Neural crest cell (in vitro differentiated cells): Measurements from ENCODE around the gene FGF1. TPM values are rescaled to one million over a fixed set of nuclear protein-coding genes. Genes with fewer than 3 reads are reported as not detected.
A peak's percentile ranks its signal among the peaks of the same experiment; 100 is the strongest.

Source experiments
- DNase-seq: peaks from one replicate; pipeline ENCODE4 v3.0.0; 2021; ENCODE audit warnings: low read depth, mixed read lengths, low spot score
- H3K27ac Mint-ChIP-seq: one replicate; pipeline ENCODE4 v1.8.0; 2021; ENCODE audit warnings: mild to moderate bottlenecking, mixed read lengths; ENCODE audit not compliant: unreplicated experiment
- H3K27me3 Mint-ChIP-seq: 2 replicates; pipeline ENCODE4 v1.8.0; 2021; ENCODE audit warnings: low read depth, mild to moderate bottlenecking, mixed read lengths
- H3K36me3 Mint-ChIP-seq: 2 replicates; pipeline ENCODE4 v1.8.0; 2021; ENCODE audit warnings: low read depth, mild to moderate bottlenecking, mixed read lengths
- H3K4me1 Mint-ChIP-seq: 2 replicates; pipeline ENCODE4 v1.8.0; 2021; ENCODE audit warnings: mixed read lengths
- H3K4me3 Mint-ChIP-seq: one replicate; pipeline ENCODE4 v1.8.0; 2021; ENCODE audit warnings: mild to moderate bottlenecking, mixed read lengths
- H3K9me3 Mint-ChIP-seq: 2 replicates; pipeline ENCODE4 v1.8.0; 2021; ENCODE audit warnings: mixed read lengths
- total RNA-seq: library from RNA; stranded (reverse); gene quantifications from 2 replicates; pipeline ENCODE4 v1.2.1, GENCODE V29; 2021
- TF ChIP-seq, protein P1 (sequence below): fragments of 200-600 bp; sonication (generic); conservative IDR thresholded peaks from 2 replicates; pipeline ENCODE4 v1.5.0; 2021; ENCODE audit warnings: antibody characterized with exemption, mild to moderate bottlenecking

The FGF1 gene
- total RNA-seq, 1 donor from 2014 or later, result not detected

DNA sequence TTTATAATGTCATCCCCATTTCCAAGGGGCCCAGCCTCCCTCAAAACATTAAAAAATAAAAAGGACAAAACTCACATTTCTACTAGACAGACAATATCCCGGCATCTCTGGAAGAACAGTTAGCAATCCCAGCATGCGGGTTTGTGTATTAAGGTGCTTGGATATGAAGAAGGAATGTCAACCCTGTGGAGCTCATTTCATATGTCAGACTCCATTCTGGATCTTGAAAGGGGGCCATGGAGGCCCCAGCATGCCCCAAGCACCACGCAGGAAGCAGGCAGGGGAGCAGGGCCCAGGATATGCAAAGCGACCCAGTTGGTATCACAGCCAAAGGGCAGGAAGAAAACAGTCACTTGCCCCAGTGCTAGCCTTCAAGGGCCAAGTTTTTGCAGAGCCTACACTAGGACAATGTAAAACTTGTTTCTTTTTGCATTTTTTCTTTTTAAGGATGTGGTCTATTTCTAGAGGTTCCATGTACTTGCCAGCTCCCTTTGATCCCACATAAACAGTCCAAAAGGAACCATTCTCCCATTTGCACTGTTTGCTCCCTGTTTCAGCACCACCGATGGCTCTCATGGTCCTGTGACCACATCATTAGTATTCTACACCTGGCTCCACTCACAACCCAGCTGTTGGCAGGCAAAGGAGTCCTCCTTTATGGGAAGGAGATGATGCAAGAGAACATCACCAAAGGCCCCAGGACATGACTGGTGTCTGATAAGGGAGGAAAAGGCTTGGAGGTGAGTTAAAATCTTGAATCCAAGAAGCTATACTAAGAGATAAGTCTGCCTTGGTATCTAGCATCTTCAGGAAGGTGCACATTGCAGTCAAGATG is 58.3 kb downstream of the FGF1 start:
- Mint-ChIP-seq H3K4me3 (no peak overlapping the region), H3K9me3 (no peaks in the 10 kb centered on the region), H3K36me3 (no peaks in the 10 kb centered on the region), H3K4me1 (peaks cover 40% of the 10 kb centered on the region), H3K27me3 (no peaks in the 10 kb centered on the region), H3K27ac (no peak overlapping the region)
- TF ChIP-seq, protein P1, sequence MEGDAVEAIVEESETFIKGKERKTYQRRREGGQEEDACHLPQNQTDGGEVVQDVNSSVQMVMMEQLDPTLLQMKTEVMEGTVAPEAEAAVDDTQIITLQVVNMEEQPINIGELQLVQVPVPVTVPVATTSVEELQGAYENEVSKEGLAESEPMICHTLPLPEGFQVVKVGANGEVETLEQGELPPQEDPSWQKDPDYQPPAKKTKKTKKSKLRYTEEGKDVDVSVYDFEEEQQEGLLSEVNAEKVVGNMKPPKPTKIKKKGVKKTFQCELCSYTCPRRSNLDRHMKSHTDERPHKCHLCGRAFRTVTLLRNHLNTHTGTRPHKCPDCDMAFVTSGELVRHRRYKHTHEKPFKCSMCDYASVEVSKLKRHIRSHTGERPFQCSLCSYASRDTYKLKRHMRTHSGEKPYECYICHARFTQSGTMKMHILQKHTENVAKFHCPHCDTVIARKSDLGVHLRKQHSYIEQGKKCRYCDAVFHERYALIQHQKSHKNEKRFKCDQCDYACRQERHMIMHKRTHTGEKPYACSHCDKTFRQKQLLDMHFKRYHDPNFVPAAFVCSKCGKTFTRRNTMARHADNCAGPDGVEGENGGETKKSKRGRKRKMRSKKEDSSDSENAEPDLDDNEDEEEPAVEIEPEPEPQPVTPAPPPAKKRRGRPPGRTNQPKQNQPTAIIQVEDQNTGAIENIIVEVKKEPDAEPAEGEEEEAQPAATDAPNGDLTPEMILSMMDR, result no peak
- DNase-seq, result no peak

DNA sequence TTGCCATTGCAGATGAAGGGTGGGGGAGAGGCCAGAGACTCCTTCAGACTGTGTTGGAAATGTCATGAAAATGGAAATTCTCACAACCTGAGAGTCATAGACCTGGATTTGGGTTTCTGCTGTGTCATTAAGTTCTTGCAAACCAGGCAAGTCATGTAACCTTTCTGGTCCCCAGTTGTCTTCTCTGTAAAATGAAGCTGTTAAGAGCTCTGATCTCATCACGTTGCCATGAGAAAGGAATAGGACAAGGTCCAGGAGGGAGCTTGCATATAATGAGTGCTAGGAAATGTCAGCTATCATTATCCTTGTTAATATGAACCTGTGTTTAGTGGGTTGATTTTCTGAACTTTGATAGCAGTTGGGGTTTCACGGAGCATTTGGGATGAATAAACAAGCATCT is 59.1 kb downstream of the FGF1 start:
- H3K4me3 Mint-ChIP-seq, result no peak overlapping the region
- peaks cover 36% of the 10 kb centered on the region for H3K4me1 Mint-ChIP-seq
- H3K27ac Mint-ChIP-seq, result peak overlapping the region; percentile 22
- TF ChIP-seq, protein P1, result no peak
- no peak for DNase-seq
- no peaks in the 10 kb centered on the region for H3K27me3 Mint-ChIP-seq
- H3K36me3 Mint-ChIP-seq, result no peaks in the 10 kb centered on the region
- H3K9me3 Mint-ChIP-seq, result no peaks in the 10 kb centered on the region

DNA sequence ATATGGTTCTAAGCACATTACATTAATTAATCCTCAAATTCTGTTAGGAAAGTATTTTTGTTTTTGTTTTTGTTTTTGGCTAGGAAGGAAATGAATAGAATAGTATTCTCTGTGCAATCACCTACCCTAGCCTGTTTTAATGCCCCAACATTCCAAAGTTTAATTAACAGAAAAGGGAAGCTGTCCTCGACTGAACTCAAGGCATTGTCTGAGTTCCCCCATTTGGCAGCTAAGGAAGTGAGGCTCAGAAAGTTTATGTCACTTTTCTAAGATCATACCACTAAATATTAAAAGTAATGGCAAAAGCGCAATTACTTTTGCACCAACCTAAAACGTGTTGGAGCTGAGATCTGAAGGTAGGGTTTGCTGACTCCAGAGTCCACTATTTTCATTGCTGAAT is 59.8 kb downstream of the FGF1 start:
- Mint-ChIP-seq H3K27ac (no peak overlapping the region), H3K27me3 (no peaks in the 10 kb centered on the region), H3K36me3 (peaks cover under 1% of the 10 kb centered on the region), H3K4me3 (no peak overlapping the region), H3K4me1 (peaks cover 40% of the 10 kb centered on the region), H3K9me3 (peaks cover under 1% of the 10 kb centered on the region)
- TF ChIP-seq, protein P1, result no peak
- no peak for DNase-seq

DNA sequence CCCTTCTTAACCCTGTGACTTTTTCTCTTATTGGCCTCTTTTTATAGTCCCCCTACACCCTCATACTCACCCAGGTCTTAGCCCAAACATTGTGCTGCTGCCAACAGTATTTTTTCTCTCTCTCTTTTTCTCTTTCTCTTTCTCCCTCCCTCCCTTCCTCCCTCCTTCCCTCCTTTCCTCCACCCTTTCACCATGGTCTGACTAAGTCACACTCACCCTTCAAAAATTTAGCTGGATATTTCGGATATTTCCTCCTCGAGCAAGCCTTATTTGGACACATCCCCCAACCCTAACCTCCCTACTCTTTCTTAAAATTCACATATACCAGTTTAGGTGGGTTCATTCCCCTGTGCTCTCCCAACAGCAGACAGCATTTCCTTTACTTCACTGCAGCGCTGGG is 64.7 kb downstream of the FGF1 start:
- peaks cover 4% of the 10 kb centered on the region for H3K36me3 Mint-ChIP-seq
- TF ChIP-seq, protein P1, result no peak
- H3K4me1 Mint-ChIP-seq, result peaks cover 30% of the 10 kb centered on the region
- H3K9me3 Mint-ChIP-seq, result peaks cover 3% of the 10 kb centered on the region
- H3K27ac Mint-ChIP-seq, result no peak overlapping the region
- no peak for DNase-seq
- no peak overlapping the region for H3K4me3 Mint-ChIP-seq
- no peaks in the 10 kb centered on the region for H3K27me3 Mint-ChIP-seq

DNA sequence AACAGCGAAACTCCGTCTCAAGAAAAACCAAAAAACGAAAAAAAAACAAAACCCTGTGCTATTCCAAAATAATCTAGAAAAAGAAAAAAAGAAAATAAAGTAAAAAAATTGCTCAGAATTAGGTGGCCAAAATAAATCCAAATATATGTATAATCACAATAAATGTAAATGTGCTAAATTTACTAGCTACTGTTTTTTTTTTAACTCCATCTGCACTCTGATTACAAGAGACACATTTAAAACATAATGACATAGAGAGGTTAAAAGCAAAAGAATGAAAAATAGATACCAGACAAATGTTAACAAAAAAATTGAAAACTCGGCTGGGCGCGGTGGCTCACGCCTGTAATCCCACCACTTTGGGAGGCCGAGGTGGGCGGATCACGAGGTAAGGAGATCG is 66.1 kb downstream of the FGF1 start:
- no peak overlapping the region for H3K4me3 Mint-ChIP-seq
- DNase-seq, result no peak
- peaks cover 3% of the 10 kb centered on the region for H3K9me3 Mint-ChIP-seq
- no peaks in the 10 kb centered on the region for H3K27me3 Mint-ChIP-seq
- TF ChIP-seq, protein P1, result no peak
- no peak overlapping the region for H3K27ac Mint-ChIP-seq
- H3K36me3 Mint-ChIP-seq, result peaks cover 4% of the 10 kb centered on the region
- peaks cover 18% of the 10 kb centered on the region for H3K4me1 Mint-ChIP-seq
